Upper lobe of right lung (tissue), 1 donor: ENCODE results near the gene EFEMP2. TPM values are rescaled to one million over a fixed set of nuclear protein-coding genes. Genes with fewer than 3 reads are reported as not detected.

Experiments
- ATAC-seq: fragments of 200-7000 bp; cut with Tn5 transposase; one replicate; pipeline ENCODE4 v1.9.1; 2020; ENCODE audit warnings: mild to moderate bottlenecking, moderate library complexity
- DNase-seq: peaks from one replicate; pipeline ENCODE4 v3.0.0-alpha.2; 2020
- H3K27ac ChIP-seq: fragments of 200-600 bp; one replicate; pipeline ENCODE4 v1.8.0; 2022
- H3K27me3 ChIP-seq: fragments of 200-600 bp; one replicate; pipeline ENCODE4 v1.8.0; 2022; ENCODE audit warnings: mild to moderate bottlenecking
- H3K36me3 ChIP-seq: fragments of 200-600 bp; one replicate; pipeline ENCODE4 v1.8.0; 2022
- H3K4me1 ChIP-seq: fragments of 200-600 bp; one replicate; pipeline ENCODE4 v1.8.0; 2022
- H3K4me3 ChIP-seq: fragments of 200-600 bp; one replicate; pipeline ENCODE4 v1.8.0; 2022; ENCODE audit warnings: mild to moderate bottlenecking
- H3K9me3 ChIP-seq: fragments of 200-600 bp; one replicate; pipeline ENCODE4 v1.8.0; 2022
- intact Hi-C: fragments of 100-400 bp; cut with DNase I; formaldehyde crosslinking; loops from one replicate; pipeline ENCODE4 v1.11.0; 2022
- total RNA-seq: library from RNA; stranded (reverse); fragmentation: NEBNext Ultra II Directional; extraction: Animal tissue kit (Norgen Biotek cat#: 25700); gene quantifications from one replicate; pipeline ENCODE4 v1.2.1, GENCODE V29; 2021
- TF ChIP-seq, protein P1 (sequence below): fragments of 200-600 bp; IDR thresholded peaks from one replicate; pipeline ENCODE4 v1.8.0; 2022; ENCODE audit warnings: antibody characterized with exemption
- donor health status: DM: no; HTN: yes; CAD: no; lungs with severe emphysema.

Gene EFEMP2
- total RNA-seq, 1 donor from 2014 or later = 62.0 TPM

DNA sequence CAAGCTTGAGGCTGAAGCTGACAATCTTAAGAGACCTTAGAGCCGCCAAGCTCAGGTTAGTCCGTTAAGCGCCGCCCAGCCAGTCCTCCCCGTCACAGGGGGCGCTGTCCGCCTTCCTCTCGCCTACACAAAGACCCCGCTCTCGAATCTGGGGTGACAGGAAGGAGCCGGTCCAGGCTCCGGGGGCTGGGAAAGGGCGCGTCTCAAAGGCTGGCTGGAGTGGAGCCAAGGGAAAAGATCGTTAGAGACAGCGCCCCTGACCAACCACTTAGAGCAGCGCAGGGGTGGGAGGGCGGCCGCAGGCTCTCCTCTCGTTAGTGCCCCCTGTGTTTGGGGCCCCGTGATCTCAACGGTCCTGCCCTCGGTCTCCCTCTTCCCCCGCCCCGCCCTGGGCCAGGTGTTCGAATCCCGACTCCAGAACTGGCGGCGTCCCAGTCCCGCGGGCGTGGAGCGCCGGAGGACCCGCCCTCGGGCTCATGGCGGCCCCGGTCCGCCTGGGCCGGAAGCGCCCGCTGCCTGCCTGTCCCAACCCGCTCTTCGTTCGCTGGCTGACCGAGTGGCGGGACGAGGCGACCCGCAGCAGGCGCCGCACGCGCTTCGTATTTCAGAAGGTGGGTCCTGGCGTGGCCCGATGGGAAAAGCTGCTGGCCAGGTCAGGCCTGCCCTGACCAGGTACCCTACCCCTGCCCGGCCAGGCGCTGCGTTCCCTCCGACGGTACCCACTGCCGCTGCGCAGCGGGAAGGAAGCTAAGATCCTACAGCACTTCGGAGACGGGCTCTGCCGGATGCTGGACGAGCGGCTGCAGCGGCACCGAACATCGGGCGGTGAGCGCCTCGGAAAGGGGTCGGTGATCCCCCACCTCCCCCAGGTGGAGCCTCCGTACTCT is 12.1 kb downstream of the EFEMP2 start, which contains the start of gene MUS81:
Gene MUS81 (plus strand): TSS at position 156 of the 887 bp plus-strand sequence. CDS start 321 bp downstream, at position 477.
- Histone ChIP-seq H3K36me3 (peaks cover 47% of the 10 kb centered on the region), H3K27me3 (no peaks in the 10 kb centered on the region), H3K4me3 (peak within 1 kb of the TSS; percentile 98), H3K27ac (peak within 1 kb of the TSS; percentile 97), H3K9me3 (no peaks in the 10 kb centered on the region), H3K4me1 (peaks cover 31% of the 10 kb centered on the region)
- intact Hi-C loops = no loop called here
- DNase-seq (peak; percentile 98), ATAC-seq (peak; percentile 73)
- TF ChIP-seq, protein P1, sequence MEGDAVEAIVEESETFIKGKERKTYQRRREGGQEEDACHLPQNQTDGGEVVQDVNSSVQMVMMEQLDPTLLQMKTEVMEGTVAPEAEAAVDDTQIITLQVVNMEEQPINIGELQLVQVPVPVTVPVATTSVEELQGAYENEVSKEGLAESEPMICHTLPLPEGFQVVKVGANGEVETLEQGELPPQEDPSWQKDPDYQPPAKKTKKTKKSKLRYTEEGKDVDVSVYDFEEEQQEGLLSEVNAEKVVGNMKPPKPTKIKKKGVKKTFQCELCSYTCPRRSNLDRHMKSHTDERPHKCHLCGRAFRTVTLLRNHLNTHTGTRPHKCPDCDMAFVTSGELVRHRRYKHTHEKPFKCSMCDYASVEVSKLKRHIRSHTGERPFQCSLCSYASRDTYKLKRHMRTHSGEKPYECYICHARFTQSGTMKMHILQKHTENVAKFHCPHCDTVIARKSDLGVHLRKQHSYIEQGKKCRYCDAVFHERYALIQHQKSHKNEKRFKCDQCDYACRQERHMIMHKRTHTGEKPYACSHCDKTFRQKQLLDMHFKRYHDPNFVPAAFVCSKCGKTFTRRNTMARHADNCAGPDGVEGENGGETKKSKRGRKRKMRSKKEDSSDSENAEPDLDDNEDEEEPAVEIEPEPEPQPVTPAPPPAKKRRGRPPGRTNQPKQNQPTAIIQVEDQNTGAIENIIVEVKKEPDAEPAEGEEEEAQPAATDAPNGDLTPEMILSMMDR = peak; percentile 92

DNA sequence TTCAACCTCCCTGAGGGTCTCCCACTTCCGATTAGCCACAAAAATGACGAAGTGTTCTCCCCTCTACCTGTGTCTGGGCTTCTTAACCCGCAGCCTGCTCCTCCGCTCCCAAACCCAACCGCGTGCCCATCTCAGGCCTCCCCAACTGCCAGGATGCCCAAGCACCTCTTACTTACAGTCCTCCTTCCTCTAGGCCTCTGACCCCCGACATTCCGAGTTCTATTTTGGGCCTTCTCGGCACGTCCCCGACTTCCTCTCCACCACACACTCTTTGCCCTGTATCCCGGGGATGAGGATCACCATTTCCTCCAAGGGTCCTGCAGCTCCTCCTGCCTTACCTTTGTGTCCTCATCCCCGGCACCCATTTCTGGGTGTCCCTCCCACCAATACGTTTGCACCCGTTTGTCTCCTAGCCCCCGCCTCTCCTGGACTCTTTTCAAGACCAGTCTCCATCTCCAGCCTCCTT is 12.8 kb downstream of the EFEMP2 start:
- DNase-seq = no peak
- Histone ChIP-seq H3K4me3 (peak overlapping the region; percentile 98), H3K36me3 (peaks cover 47% of the 10 kb centered on the region), H3K27me3 (no peaks in the 10 kb centered on the region), H3K4me1 (peaks cover 31% of the 10 kb centered on the region), H3K9me3 (no peaks in the 10 kb centered on the region), H3K27ac (peak overlapping the region; percentile 97)
- ATAC-seq = no peak
- intact Hi-C loops = no loop called here
- TF ChIP-seq, protein P1 = no peak

DNA sequence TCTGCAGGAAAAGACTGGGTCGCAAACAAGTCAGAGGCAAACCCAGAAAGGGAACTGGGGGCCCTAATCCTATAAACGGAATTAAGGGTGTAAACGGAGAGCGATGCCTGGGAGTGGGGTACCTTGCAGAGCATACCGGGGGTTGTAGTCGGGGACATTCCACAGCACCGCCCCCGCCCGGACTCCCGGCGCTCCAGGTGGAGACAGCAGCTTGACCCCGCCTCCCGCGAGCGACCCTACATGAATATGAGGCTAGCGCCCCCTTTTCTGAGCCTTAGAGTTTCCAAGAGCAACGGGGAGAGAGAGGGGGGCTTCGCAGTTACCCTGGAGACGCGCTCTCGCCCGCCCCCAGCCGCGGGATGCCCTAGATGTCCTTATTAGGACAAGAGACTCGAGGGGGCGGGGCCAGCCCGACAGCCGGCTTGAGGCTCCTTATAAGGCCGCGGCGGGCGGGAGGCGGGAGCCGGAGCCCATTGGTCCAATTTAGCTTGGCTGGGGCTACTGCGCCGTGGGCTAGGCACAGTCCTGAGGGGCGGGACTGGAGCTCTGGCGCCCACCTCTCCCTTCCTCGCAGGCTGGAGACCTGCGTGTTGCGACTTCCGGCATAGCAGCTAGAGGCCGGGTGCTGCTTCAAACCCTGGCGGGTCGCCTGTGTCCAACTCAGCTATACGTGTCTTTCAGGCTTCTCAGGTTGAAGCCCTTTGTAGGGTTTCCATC is 13.3 kb downstream of the EFEMP2 start:
- H3K36me3 ChIP-seq = peaks cover 47% of the 10 kb centered on the region
- peak; percentile 72 for ATAC-seq
- TF ChIP-seq, protein P1 = peak; percentile 29
- H3K27ac ChIP-seq = peak overlapping the region; percentile 97
- H3K9me3 ChIP-seq = no peaks in the 10 kb centered on the region
- peaks cover 31% of the 10 kb centered on the region for H3K4me1 ChIP-seq
- intact Hi-C loops = no loop called here
- peak; percentile 99 for DNase-seq
- peak overlapping the region; percentile 98 for H3K4me3 ChIP-seq
- no peaks in the 10 kb centered on the region for H3K27me3 ChIP-seq

DNA sequence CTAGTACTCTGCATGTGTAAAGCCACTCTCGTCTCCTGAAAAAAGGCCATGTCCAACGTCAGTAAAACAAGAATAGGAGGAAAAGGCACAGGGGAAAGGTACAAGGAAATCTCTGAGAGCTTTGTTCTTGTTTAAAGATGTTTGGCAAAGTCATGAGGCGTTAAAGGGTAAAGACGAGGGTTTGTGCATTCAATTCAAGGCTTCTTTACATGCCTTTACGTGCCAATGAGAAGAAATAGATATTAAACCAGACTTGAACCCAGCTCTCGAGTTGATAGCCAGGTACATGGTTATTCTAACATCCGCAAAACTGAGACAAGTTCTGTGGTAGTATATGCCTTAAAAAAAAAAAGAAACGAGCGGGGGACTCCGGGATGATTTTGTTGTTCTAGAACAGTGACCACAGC is 13.9 kb downstream of the EFEMP2 start:
- Histone ChIP-seq H3K4me1 (peaks cover 31% of the 10 kb centered on the region), H3K36me3 (peaks cover 47% of the 10 kb centered on the region), H3K4me3 (peak overlapping the region; percentile 98), H3K27me3 (no peaks in the 10 kb centered on the region), H3K27ac (peak overlapping the region; percentile 97), H3K9me3 (no peaks in the 10 kb centered on the region)
- ATAC-seq (no peak), DNase-seq (no peak)
- intact Hi-C loops = no loop called here
- TF ChIP-seq, protein P1 = no peak

DNA sequence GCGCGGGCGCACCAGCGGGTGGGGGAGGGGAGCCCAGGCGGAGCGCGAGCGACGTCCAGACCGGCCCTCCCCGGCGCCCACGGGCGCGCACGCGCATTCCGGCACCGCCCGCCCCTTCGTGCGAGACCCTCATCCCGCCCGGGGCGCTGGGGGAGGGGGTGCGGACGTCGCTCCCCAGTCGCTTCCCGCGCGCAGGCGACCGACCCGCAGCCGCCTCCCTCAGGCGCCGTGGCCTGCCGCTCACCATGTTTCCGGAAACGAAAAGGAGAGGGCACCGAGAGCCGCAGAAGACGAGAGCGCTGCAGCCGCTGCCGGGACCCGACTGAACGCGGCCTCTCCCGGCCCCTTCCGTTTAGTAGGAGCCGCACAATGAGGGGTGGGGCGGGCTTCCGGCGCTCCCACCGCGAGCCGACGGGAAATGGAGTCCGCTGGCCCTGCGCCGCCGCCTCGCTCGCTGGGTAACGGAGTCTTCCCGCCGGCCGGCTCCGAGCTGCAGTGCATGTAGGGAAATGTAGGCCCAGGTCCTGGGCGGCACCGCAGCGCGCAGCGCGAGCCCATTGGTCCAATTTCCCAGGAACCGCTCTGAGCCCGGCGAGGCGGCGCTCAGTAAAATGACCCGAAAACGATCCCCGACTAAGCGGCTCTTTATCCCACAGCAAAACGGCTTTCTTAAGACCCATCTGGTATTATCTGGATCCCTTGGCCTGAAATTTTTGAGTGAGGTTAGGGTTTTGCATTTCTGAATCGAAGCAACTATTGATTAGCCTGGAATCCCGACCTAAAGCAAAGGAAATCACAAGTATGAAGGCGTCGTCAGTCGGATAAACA is 14.5 kb downstream of the EFEMP2 start, which contains the start of gene CFL1:
Gene CFL1 (minus strand): TSS at position 328 of the 828 bp plus-strand sequence. CDS start 81 bp downstream, at position 247.
- intact Hi-C loops = no loop called here

More for the DNA sequence above, 14.5 kb downstream of the EFEMP2 start, which contains the start of gene CFL1:
- no peaks in the 10 kb centered on the region for H3K9me3 ChIP-seq
- peak; percentile 99 for DNase-seq
- peaks cover 31% of the 10 kb centered on the region for H3K4me1 ChIP-seq
- H3K27ac ChIP-seq = peak within 1 kb of the TSS; percentile 97
- TF ChIP-seq, protein P1 = no peak
- H3K27me3 ChIP-seq = no peaks in the 10 kb centered on the region
- H3K4me3 ChIP-seq = peak within 1 kb of the TSS; percentile 98
- H3K36me3 ChIP-seq = peaks cover 47% of the 10 kb centered on the region
- peak; percentile 81 for ATAC-seq
